ENCODE data around the gene RAB8A. TPM values are rescaled to one million over a fixed set of nuclear protein-coding genes. Genes with fewer than 3 reads are reported as not detected.

Gene RAB8A
- total RNA-seq, 1 donor from 2014 or later: 39.2 TPM

GRCh38 chr19:16094360-16095070 lies 17.2 kb upstream of the RAB8A start:
- H3F3A ChIP-seq (ENCODE audit: low read depth): no peaks in the 10 kb centered on the region
- no peaks in the 10 kb centered on the region for H3K27me3 ChIP-seq
- H3K27me3 Mint-ChIP-seq (ENCODE audit: insufficient read depth, low read depth): peaks cover 4% of the 10 kb centered on the region
- H3K9ac ChIP-seq: no peak overlapping the region
- H3K9me3 ChIP-seq (ENCODE audit: low read depth): no peaks in the 10 kb centered on the region
- H3K27ac Mint-ChIP-seq: no peak overlapping the region
- no peak overlapping the region for H2AFZ ChIP-seq (replicated peaks)
- peaks cover 4% of the 10 kb centered on the region for H3K4me1 Mint-ChIP-seq
- no peak overlapping the region for H3K4me3 ChIP-seq
- no peaks in the 10 kb centered on the region for H3K9me3 Mint-ChIP-seq
- H4K20me1 ChIP-seq (ENCODE audit: low read depth): peaks cover 1% of the 10 kb centered on the region
- no peaks in the 10 kb centered on the region for H3K79me2 ChIP-seq (ENCODE audit: low read depth)
- no peak for TF ChIP-seq EZH2 (IDR thresholded peaks at IDR 0.05)
- TF ChIP-seq CTCF (IDR thresholded peaks at IDR 0.05): no peak
- no peak for TF ChIP-seq EZH2phosphoT487 (IDR thresholded peaks at IDR 0.05)
- no peak overlapping the region for H3K4me2 ChIP-seq
- no peak overlapping the region for H3K4me3 Mint-ChIP-seq
- H3K36me3 Mint-ChIP-seq: peaks cover 43% of the 10 kb centered on the region
- H3K36me3 ChIP-seq: peaks cover 10% of the 10 kb centered on the region
- no peaks in the 10 kb centered on the region for H3K4me1 ChIP-seq
- DNase-seq (ENCODE audit: low spot score): no peak
- no peak overlapping the region for H3K27ac ChIP-seq

GRCh38 chr19:16095071-16095571 lies 16.6 kb upstream of the RAB8A start:
- H4K20me1 ChIP-seq (ENCODE audit: low read depth): no peaks in the 10 kb centered on the region
- no peak for TF ChIP-seq EZH2phosphoT487 (IDR thresholded peaks at IDR 0.05)
- no peak for TF ChIP-seq CTCF (IDR thresholded peaks at IDR 0.05)
- no peak for TF ChIP-seq EZH2 (IDR thresholded peaks at IDR 0.05)
- H3K36me3 Mint-ChIP-seq: peaks cover 47% of the 10 kb centered on the region

GRCh38 chr19:16096280-16096855 lies 15.3 kb upstream of the RAB8A start:
- Mint-ChIP-seq H3K36me3 (peaks cover 48% of the 10 kb centered on the region), H3K4me1 (peaks cover 4% of the 10 kb centered on the region), H3K27ac (no peak overlapping the region), H3K4me3 (no peak overlapping the region), H3K9me3 (no peaks in the 10 kb centered on the region), H3K27me3 (ENCODE audit: insufficient read depth, low read depth) (peaks cover 2% of the 10 kb centered on the region)
- Histone ChIP-seq H3K4me1 (no peaks in the 10 kb centered on the region), H3K27ac (no peak overlapping the region), H4K20me1 (ENCODE audit: low read depth) (no peaks in the 10 kb centered on the region), H3F3A (ENCODE audit: low read depth) (peaks cover 5% of the 10 kb centered on the region), H2AFZ (replicated peaks) (no peak overlapping the region), H3K4me2 (no peak overlapping the region), H3K9ac (no peak overlapping the region), H3K9me3 (ENCODE audit: low read depth) (no peaks in the 10 kb centered on the region), H3K4me3 (no peak overlapping the region), H3K79me2 (ENCODE audit: low read depth) (no peaks in the 10 kb centered on the region), H3K36me3 (peaks cover 11% of the 10 kb centered on the region), H3K27me3 (no peaks in the 10 kb centered on the region)
- no peak for TF ChIP-seq EZH2 (IDR thresholded peaks at IDR 0.05)
- no peak for TF ChIP-seq EZH2phosphoT487 (IDR thresholded peaks at IDR 0.05)
- TF ChIP-seq CTCF (IDR thresholded peaks at IDR 0.05): no peak
- DNase-seq (ENCODE audit: low spot score): no peak

More at GRCh38 chr19:16095071-16095571, 16.6 kb upstream of the RAB8A start:
- Histone ChIP-seq H3K79me2 (ENCODE audit: low read depth) (no peaks in the 10 kb centered on the region), H3F3A (ENCODE audit: low read depth) (no peaks in the 10 kb centered on the region), H3K36me3 (peaks cover 10% of the 10 kb centered on the region), H3K27ac (no peak overlapping the region), H3K4me1 (no peaks in the 10 kb centered on the region), H3K27me3 (no peaks in the 10 kb centered on the region), H3K9me3 (ENCODE audit: low read depth) (no peaks in the 10 kb centered on the region), H3K4me3 (no peak overlapping the region), H2AFZ (replicated peaks) (no peak overlapping the region), H3K4me2 (no peak overlapping the region), H3K9ac (no peak overlapping the region)
- H3K27me3 Mint-ChIP-seq (ENCODE audit: insufficient read depth, low read depth): peaks cover 4% of the 10 kb centered on the region
- H3K4me1 Mint-ChIP-seq: peaks cover 4% of the 10 kb centered on the region
- no peak for DNase-seq (ENCODE audit: low spot score)
- no peaks in the 10 kb centered on the region for H3K9me3 Mint-ChIP-seq
- no peak overlapping the region for H3K4me3 Mint-ChIP-seq
- H3K27ac Mint-ChIP-seq: no peak overlapping the region
